H1 (cell line): ENCODE results near the gene PRRT1. TPM values are rescaled to one million over a fixed set of nuclear protein-coding genes. Genes with fewer than 3 reads are reported as not detected.
A peak's percentile ranks its signal among the peaks of the same experiment; 100 is the strongest.

Experiments
- CTCF ChIA-PET: fragments of 300-600 bp; sonication (Branson Sonifier 250); formaldehyde crosslinking; loops from one replicate; lab custom pipeline; 2021; ENCODE audit not compliant: partially characterized antibody; lab: Charles Lee
- POLR2A ChIA-PET: fragments of 300-600 bp; sonication (Branson Sonifier 250); formaldehyde crosslinking; loops from one replicate; lab custom pipeline; 2021; ENCODE audit warnings: inconsistent platforms; ENCODE audit not compliant: partially characterized antibody; lab: Charles Lee
- DNase-seq, 2 experiments: peaks; one replicate each; pipeline versions ENCODE4 v3.0.0 to v3.0.0-alpha.2; 2010 to 2022; ENCODE audit warnings: low spot score in 2 of 2, low read depth in 1 of 2, mixed read lengths in 1 of 2
- FAIRE-seq: peaks from 2 replicates; lab custom pipeline; 2011; peaks lifted over from hg19 to GRCh38; lab: Jason Lieb, UNC
- H2AFZ ChIP-seq: 2 replicates; pipeline ENCODE4 v1.8.1; 2012; ENCODE audit warnings: low read length, inconsistent platforms
- H2AK5ac ChIP-seq: 2 replicates; pipeline ENCODE4 v1.6.1; 2013; ENCODE audit warnings: low read depth, low read length
- H2BK120ac ChIP-seq: replicated peaks from 2 replicates; pipeline ENCODE3; 2013; ENCODE audit warnings: low read depth, low read length, inconsistent platforms
- H2BK12ac ChIP-seq: 2 replicates; pipeline ENCODE4 v1.6.1; 2013; ENCODE audit warnings: low read depth, low read length
- H2BK15ac ChIP-seq: 2 replicates; pipeline ENCODE4 v1.6.1; 2013; ENCODE audit warnings: low read length
- H2BK20ac ChIP-seq: 2 replicates; pipeline ENCODE4 v1.6.1; 2013; ENCODE audit warnings: low read length
- H2BK5ac ChIP-seq: 2 replicates; pipeline ENCODE4 v1.6.1; 2013; ENCODE audit warnings: low read depth, low read length
- H3K14ac ChIP-seq: 2 replicates; pipeline ENCODE4 v1.6.1; 2013; ENCODE audit warnings: inconsistent platforms; ENCODE audit not compliant: insufficient read length
- H3K18ac ChIP-seq: 2 replicates; pipeline ENCODE4 v1.6.1; 2013; ENCODE audit warnings: low read length; ENCODE audit errors: extremely low read depth
- H3K23ac ChIP-seq: 2 replicates; pipeline ENCODE4 v1.6.1; 2013; ENCODE audit warnings: inconsistent platforms; ENCODE audit not compliant: insufficient read length
- H3K23me2 ChIP-seq: 2 replicates; pipeline ENCODE4 v1.6.1; 2013; ENCODE audit warnings: low read depth, low read length
- H3K27ac ChIP-seq: 2 replicates; pipeline ENCODE4 v1.6.1; 2011; ENCODE audit warnings: low read depth, low read length, inconsistent platforms
- H3K27me3 ChIP-seq, 4 experiments: replicated peaks in 1 of 4; 1 replicate in 1 of 4; 2 replicates in 3 of 4; pipeline versions ENCODE4 v1.6.1 to v1.8.1; 2011 to 2013; ENCODE audit warnings: low read length in 3 of 4, mild to moderate bottlenecking in 3 of 4, inconsistent platforms in 2 of 4, mixed read lengths in 2 of 4, moderate library complexity in 1 of 4; ENCODE audit not compliant: control insufficient read depth in 3 of 4, insufficient read depth in 3 of 4; ENCODE audit errors: extremely low read depth in 1 of 4
- H3K36me3 ChIP-seq, 4 experiments: 2 replicates each; pipeline versions ENCODE4 v1.6.1 to v1.8.1; 2011 to 2013; ENCODE audit warnings: mild to moderate bottlenecking in 4 of 4, low read length in 3 of 4, moderate library complexity in 2 of 4, control low read depth in 1 of 4, inconsistent platforms in 1 of 4; ENCODE audit not compliant: insufficient read depth in 4 of 4, control insufficient read depth in 2 of 4
- H3K4ac ChIP-seq: replicated peaks from 2 replicates; pipeline ENCODE3; 2013; ENCODE audit warnings: low read length, low read depth, mixed read lengths, inconsistent platforms; ENCODE audit not compliant: insufficient read length
- H3K4me1 ChIP-seq, 4 experiments: replicated peaks in 1 of 4; 1 replicate in 1 of 4; 2 replicates in 3 of 4; pipeline versions ENCODE4 v1.6.1 to v1.8.1; 2011 to 2013; ENCODE audit warnings: low read length in 3 of 4, inconsistent platforms in 2 of 4, mixed read lengths in 1 of 4; ENCODE audit not compliant: insufficient read depth in 4 of 4, control insufficient read depth in 3 of 4
- H3K4me2 ChIP-seq, 2 experiments: 2 replicates each; pipeline versions ENCODE4 v1.6.1 to v1.8.1; 2011 to 2013; ENCODE audit warnings: low read depth in 2 of 2, low read length in 2 of 2, control low read depth in 1 of 2, inconsistent platforms in 1 of 2, mild to moderate bottlenecking in 1 of 2; ENCODE audit not compliant: insufficient read depth in 1 of 2
- H3K4me3 ChIP-seq, 4 experiments: fragments of 200-600, 300-600 bp in 1 of 4; sonication (generic), shearing (Covaris generic), sonication (Bioruptor Twin) in 1 of 4; 2 replicates each; pipeline versions ENCODE4 v1.5.1 to v1.8.1; 2011 to 2016; ENCODE audit warnings: low read length in 4 of 4, low read depth in 3 of 4, control low read depth in 2 of 4, inconsistent platforms in 2 of 4, mild to moderate bottlenecking in 2 of 4, mixed read lengths in 1 of 4, moderate library complexity in 1 of 4; ENCODE audit not compliant: insufficient read depth in 2 of 4; ENCODE audit errors: extremely low read depth in 1 of 4
- H3K56ac ChIP-seq: replicated peaks from 2 replicates; pipeline ENCODE3; 2013; ENCODE audit warnings: low read depth, mild to moderate bottlenecking, mixed read lengths, low read length, inconsistent platforms; ENCODE audit not compliant: insufficient read length
- H3K79me1 ChIP-seq: 2 replicates; pipeline ENCODE4 v1.6.1; 2013; ENCODE audit warnings: low read depth, low read length, control low read depth
- H3K79me2 ChIP-seq, 2 experiments: 2 replicates each; pipeline versions ENCODE4 v1.6.1 to v1.8.1; 2012 to 2013; ENCODE audit warnings: low read length in 2 of 2, mild to moderate bottlenecking in 2 of 2, inconsistent platforms in 1 of 2; ENCODE audit not compliant: insufficient read depth in 2 of 2, control insufficient read depth in 1 of 2
- H3K9ac ChIP-seq, 4 experiments: replicated peaks in 1 of 4; 1 replicate in 1 of 4; 2 replicates in 3 of 4; pipeline versions ENCODE4 v1.6.1 to v1.8.1; 2011 to 2013; ENCODE audit warnings: low read depth in 3 of 4, low read length in 3 of 4, control low read depth in 2 of 4, mild to moderate bottlenecking in 2 of 4, moderate library complexity in 2 of 4, inconsistent platforms in 1 of 4; ENCODE audit errors: extremely low read depth in 1 of 4
- H3K9me3 ChIP-seq, 2 experiments: 2 replicates each; pipeline versions ENCODE4 v1.6.1 to v1.8.1; 2012 to 2013; ENCODE audit warnings: mild to moderate bottlenecking in 2 of 2, moderate library complexity in 2 of 2, control low read depth in 1 of 2, inconsistent platforms in 1 of 2, low read depth in 1 of 2, low read length in 1 of 2, mixed read lengths in 1 of 2; ENCODE audit not compliant: insufficient read depth in 2 of 2
- H4K20me1 ChIP-seq, 2 experiments: replicated peaks in 1 of 2; 2 replicates each; pipeline versions ENCODE3 to v1.8.1; 2011 to 2013; ENCODE audit warnings: inconsistent platforms in 2 of 2, low read length in 2 of 2, mild to moderate bottlenecking in 1 of 2; ENCODE audit not compliant: insufficient read depth in 2 of 2, control insufficient read depth in 1 of 2
- H4K5ac ChIP-seq: 2 replicates; pipeline ENCODE4 v1.6.1; 2013; ENCODE audit warnings: low read length, low read depth, mixed read lengths, inconsistent platforms; ENCODE audit not compliant: insufficient read length
- H4K8ac ChIP-seq: 2 replicates; pipeline ENCODE4 v1.8.0; 2013; ENCODE audit warnings: mild to moderate bottlenecking, moderate library complexity, low read length, inconsistent platforms; ENCODE audit not compliant: insufficient read depth; ENCODE audit errors: extremely low read depth
- H4K91ac ChIP-seq: replicated peaks from 2 replicates; pipeline ENCODE3; 2013; ENCODE audit warnings: low read length, mixed read lengths, inconsistent platforms; ENCODE audit not compliant: insufficient read length
- HDAC6 ChIP-seq: IDR thresholded peaks from one replicate; pipeline ENCODE4 v1.7.1; 2012; ENCODE audit warnings: low read depth, mild to moderate bottlenecking, inconsistent platforms, low read length, moderate library complexity
- KDM1A ChIP-seq: fragments of 200-600, 300-600 bp; sonication (generic); IDR thresholded peaks from 2 replicates; pipeline ENCODE4 v1.7.1; 2016; ENCODE audit warnings: mild to moderate bottlenecking, low read length, borderline replicate concordance
- YY1 ChIP-seq: IDR thresholded peaks from 2 replicates; pipeline ENCODE4 v1.6.1; 2011; ENCODE audit warnings: low read depth, mild to moderate bottlenecking, low read length
- WGBS, 2 experiments: shearing (Covaris generic) in 1 of 2; methylation state at CpG; one replicate each; pipeline versions ENCODE4 v1.1.6 to v1.1.7; 2013 to 2015; ENCODE audit warnings: low lambda C conversion rate in 2 of 2, mixed read lengths in 2 of 2, inconsistent platforms in 1 of 2, low coverage in 1 of 2, missing lambda C conversion rate in 1 of 2; ENCODE audit not compliant: insufficient replicate concordance in 2 of 2, insufficient coverage in 1 of 2, insufficient read length in 1 of 2; ENCODE audit errors: extremely low coverage in 1 of 2, missing lambda C conversion rate in 1 of 2; 5-methylcytosine and 5-hydroxymethylcytosine counted together
- polyA plus RNA-seq, 7 experiments: library from polyadenylated mRNA; depleted of rRNA in 3 of 7; stranded (reverse) in 5 of 7; unstranded in 2 of 7; fragments of >200 nt in 5 of 7; fragments of 200-250 nt in 2 of 7; gene quantifications; 1 replicate in 5 of 7; 2 replicates in 1 of 7; 4 replicates in 1 of 7; pipeline versions ENCODE4 v1.2.1 to v1.2.3, GENCODE V29; 2011 to 2013; ENCODE audit warnings: missing spikeins in 2 of 7, mixed read lengths in 2 of 7
- total RNA-seq: library from RNA; stranded (reverse); fragmentation: NEBNext Ultra II Directional; extraction: Animal tissue kit (Norgen Biotek cat#: 25700); gene quantifications from 2 replicates; pipeline ENCODE4 v1.2.1, GENCODE V29; 2021
- TF ChIP-seq, protein P1 (sequence below): IDR thresholded peaks from 2 replicates; pipeline ENCODE4 v1.6.1; 2012; ENCODE audit warnings: inconsistent platforms

The PRRT1 gene
- total and polyA plus RNA-seq, 2 of the 8 experiments (the other 6 are each of a cell fraction or from before 2014, with no cell fraction given) = 0.71 to 2.8 TPM

DNA sequence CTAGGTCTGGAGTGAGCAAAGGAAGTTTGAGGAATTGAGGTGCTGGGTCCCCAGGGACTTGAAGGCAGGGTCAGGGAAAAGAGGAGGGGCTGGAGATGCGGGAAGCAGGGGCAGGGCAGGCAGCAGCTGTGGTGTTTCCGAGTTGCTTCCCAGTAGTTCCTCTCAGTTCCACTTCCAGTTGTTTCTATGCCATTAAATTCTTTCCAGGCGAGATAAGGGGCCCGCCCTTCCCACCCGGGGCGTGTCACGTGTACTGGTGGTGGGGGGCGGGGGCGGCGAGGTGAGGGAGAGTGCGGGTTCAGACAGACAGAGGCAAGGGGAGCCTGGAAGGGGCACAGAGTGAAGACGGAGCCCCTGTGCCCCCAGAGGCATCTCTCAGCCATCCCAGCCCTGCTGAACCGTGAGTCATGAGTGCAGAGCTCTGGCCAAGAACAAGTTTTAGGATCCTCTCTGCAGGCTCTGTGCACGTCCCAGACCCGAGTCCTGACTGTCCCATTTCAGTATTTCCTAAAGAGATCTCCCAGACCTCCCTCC is 43.6 kb downstream of the PRRT1 start:
- Histone ChIP-seq H3K18ac (no peak overlapping the region), H3K4me1 (peaks cover 2 to 13% (median 7%) of the 10 kb centered on the region in 4 experiments), H2AFZ (no peak overlapping the region), H4K91ac (no peak overlapping the region), H3K27ac (no peak overlapping the region), H2BK20ac (no peak overlapping the region), H3K23me2 (0 out of 2 replicates have a peak, but pooled peaks cover 2% of the 10 kb centered on the region), H2AK5ac (no peak overlapping the region), H2BK120ac (no peak overlapping the region), H3K23ac (no peak overlapping the region), H2BK12ac (no peak overlapping the region), H3K27me3 (peaks cover 0 to 11% (median 6%) of the 10 kb centered on the region in 4 experiments; a peak in 5 of 7 replicates), H2BK15ac (no peak overlapping the region), H3K79me1 (no peaks in the 10 kb centered on the region), H4K8ac (peak overlapping the region; percentile 14; the same call in 1 of the 2 replicates), H3K9ac (no peak overlapping the region), H4K5ac (no peak overlapping the region), H3K9me3 (no peaks in the 10 kb centered on the region), H3K14ac (no peak overlapping the region), H3K4ac (no peak overlapping the region), H4K20me1 (peaks cover 3 to 4% of the 10 kb centered on the region in 2 experiments), H3K36me3 (no peaks in the 10 kb centered on the region), H3K79me2 (no peaks in the 10 kb centered on the region), H3K56ac (no peak overlapping the region), H3K4me3 (peak overlapping the region in 3 of 4 experiments; percentile 5 to 9 (median 9); a peak in 3 of 8 replicates), H3K4me2 (peak overlapping the region; percentile 4 to 55), H2BK5ac (no peak overlapping the region)
- no peak for DNase-seq
- WGBS, 2 experiments = 34% methylated on average over 10 of the region's 15 CpGs; no CpG with 5 or more reads in 1 of the 2 experiments
- CTCF ChIA-PET = interaction anchor here (1.0 to 6.0 kb wide), 5 partner anchors 11 to 185 kb away, joined by 3 to 49 read pairs (median 3); no protein-coding TSS in a partner anchor
- POLR2A ChIA-PET = interaction anchor here (1.1 to 3.1 kb wide), 8 partner anchors 8 to 87 kb away, joined by 3 to 15 read pairs (median 4); partner anchors contain the start of genes ATF6B, EGFL8 and PRRT1
- FAIRE-seq = no peak
- TF ChIP-seq, protein P1, sequence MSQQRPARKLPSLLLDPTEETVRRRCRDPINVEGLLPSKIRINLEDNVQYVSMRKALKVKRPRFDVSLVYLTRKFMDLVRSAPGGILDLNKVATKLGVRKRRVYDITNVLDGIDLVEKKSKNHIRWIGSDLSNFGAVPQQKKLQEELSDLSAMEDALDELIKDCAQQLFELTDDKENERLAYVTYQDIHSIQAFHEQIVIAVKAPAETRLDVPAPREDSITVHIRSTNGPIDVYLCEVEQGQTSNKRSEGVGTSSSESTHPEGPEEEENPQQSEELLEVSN = no peak
- no peak for TF ChIP-seq KDM1A
- no peak for TF ChIP-seq YY1
- TF ChIP-seq HDAC6 = no peak
